Activated CD4-positive, alpha-beta T cell treated with anti-CD3 and anti-CD28 coated beads, Interleukin-2, amount 10 ng/mL, durations not matched to agents 24 days and 14 days (primary cell): Measurements from ENCODE around the gene CHRDL2. TPM values are rescaled to one million over a fixed set of nuclear protein-coding genes. Genes with fewer than 3 reads are reported as not detected.
"Not testable (repeated sequence)": the region's sequence is repeated elsewhere in the genome, so short reads cannot be mapped to it uniquely, and the experiment has no call there.

Experiments used
- DNase-seq: peaks from one replicate; pipeline ENCODE4 v3.0.0; 2022
- H3K27ac Mint-ChIP-seq: one replicate; pipeline ENCODE4 v1.8.0; 2022; ENCODE audit warnings: mild to moderate bottlenecking, mixed read lengths
- H3K27me3 Mint-ChIP-seq: one replicate; pipeline ENCODE4 v1.8.0; 2022; ENCODE audit warnings: mixed read lengths
- H3K36me3 Mint-ChIP-seq: one replicate; pipeline ENCODE4 v1.8.0; 2022; ENCODE audit warnings: low read depth, mild to moderate bottlenecking, mixed read lengths
- H3K4me1 Mint-ChIP-seq: one replicate; pipeline ENCODE4 v1.8.0; 2021; ENCODE audit warnings: mixed read lengths
- H3K4me3 Mint-ChIP-seq: one replicate; pipeline ENCODE4 v1.8.0; 2022; ENCODE audit warnings: mild to moderate bottlenecking, moderate library complexity, mixed read lengths
- H3K9me3 Mint-ChIP-seq: one replicate; pipeline ENCODE4 v1.8.0; 2021; ENCODE audit warnings: mixed read lengths
- intact Hi-C: fragments of 100-400 bp; cut with micrococcal nuclease; formaldehyde crosslinking; loops from one replicate; pipeline ENCODE4 v1.15.1; 2023
- total RNA-seq: library from RNA; stranded (reverse); gene quantifications from 2 replicates; pipeline ENCODE4 v1.2.3, GENCODE V29; 2022

The CHRDL2 gene
- total RNA-seq, 1 donor from 2014 or later, result not detected

DNA sequence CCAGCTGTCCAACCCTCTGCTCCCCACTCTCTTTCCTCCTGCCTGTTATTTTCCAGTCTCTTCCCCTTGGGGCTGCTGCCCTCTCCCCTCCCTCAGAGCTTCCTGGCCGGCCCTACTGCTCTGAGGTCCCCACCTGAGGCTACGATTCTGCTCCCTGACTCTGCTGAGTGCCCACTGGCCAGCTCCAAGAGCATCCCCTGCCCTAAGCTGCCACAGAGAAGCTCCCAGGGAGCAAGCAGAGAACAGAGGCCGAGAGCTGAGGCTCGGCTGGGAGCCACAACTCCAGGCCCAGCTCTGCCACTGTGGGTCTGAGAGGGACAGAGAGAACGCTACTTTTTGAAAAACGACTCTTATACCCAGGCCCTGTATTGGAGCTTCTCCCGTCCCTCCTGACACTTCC lies 61.1 kb downstream of the CHRDL2 start:
- Mint-ChIP-seq H3K4me3 (no peak overlapping the region), H3K4me1 (no peaks in the 10 kb centered on the region), H3K36me3 (no peaks in the 10 kb centered on the region), H3K9me3 (no peaks in the 10 kb centered on the region), H3K27me3 (no peaks in the 10 kb centered on the region), H3K27ac (no peak overlapping the region)
- no peak for DNase-seq
- intact Hi-C loops, result no loop called here

DNA sequence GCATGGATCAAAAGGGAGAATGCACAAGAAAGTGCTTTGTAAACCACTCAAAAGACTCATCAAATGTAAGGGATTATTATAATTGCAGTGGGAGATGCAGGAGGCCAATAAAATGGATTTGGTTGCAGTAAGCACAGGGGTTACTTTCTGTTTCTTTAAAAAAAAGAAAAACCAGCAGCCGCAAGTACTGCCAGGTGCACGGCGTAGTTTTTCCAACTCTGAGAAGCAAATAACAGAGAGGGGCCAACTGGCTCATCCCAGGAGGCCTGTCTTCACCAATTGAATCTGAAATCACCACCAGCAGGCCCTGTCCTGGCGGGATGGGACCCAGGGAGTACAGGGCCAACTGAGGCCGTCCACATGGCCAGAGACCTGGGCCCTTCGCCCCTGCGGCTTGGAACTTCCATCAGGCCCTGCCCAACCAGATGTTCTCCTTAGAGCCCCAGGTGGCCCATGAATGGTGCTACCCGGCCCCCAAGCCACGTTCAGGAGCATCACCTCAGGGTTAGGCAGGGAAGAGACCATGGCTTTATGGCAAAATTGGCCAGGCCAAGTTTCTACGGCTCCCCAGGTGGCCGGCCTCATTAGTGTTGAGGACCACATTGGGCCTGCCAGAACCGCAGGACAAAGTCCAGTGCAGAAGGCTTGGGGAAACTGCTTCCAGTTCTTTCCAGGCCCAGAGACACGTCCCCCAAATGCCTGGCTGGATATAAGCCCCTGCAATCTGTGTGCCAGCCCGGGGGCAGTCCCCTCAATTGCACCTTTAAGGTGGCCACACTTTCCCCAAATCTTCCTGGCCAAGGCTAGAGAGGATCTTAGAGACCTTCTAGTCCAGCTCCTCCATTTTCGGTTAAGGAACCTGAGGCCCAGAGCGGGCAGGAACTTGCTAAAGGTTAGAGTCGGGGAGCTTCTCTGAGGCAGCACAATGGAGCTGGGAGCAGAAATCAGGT lies 61.7 kb downstream of the CHRDL2 start:
- H3K36me3 Mint-ChIP-seq, result no peaks in the 10 kb centered on the region
- no peaks in the 10 kb centered on the region for H3K27me3 Mint-ChIP-seq
- intact Hi-C loops, result no loop called here

DNA sequence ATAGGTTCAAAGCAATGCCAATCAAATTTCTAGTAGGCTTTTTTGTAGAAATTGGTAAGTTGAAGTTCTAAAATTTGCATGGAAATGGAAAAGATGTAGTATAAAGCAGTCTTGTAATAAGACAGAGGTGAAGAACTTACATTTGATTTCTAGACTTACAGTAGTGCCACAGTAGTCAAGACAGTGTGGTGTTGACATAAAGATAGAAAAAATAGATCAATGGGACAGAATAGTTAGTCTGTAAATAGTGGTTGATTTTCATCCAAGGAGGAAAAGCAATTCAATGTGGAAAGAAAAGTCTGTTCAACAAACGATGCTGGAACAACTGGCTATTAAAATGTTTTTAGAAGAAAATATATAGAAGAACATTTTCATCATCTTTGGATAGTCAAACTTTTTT lies 67.9 kb downstream of the CHRDL2 start:
- no peak for DNase-seq
- Mint-ChIP-seq H3K4me3 (no peak overlapping the region), H3K27ac (no peak overlapping the region), H3K27me3 (no peaks in the 10 kb centered on the region), H3K9me3 (peaks cover 11% of the 10 kb centered on the region), H3K36me3 (peaks cover 26% of the 10 kb centered on the region), H3K4me1 (no peaks in the 10 kb centered on the region)
- intact Hi-C loops, result no loop called here

More for the DNA sequence above, 61.7 kb downstream of the CHRDL2 start:
- no peak overlapping the region for H3K4me3 Mint-ChIP-seq
- DNase-seq, result no peak
- H3K4me1 Mint-ChIP-seq, result no peaks in the 10 kb centered on the region
- H3K27ac Mint-ChIP-seq, result no peak overlapping the region
- H3K9me3 Mint-ChIP-seq, result no peaks in the 10 kb centered on the region

DNA sequence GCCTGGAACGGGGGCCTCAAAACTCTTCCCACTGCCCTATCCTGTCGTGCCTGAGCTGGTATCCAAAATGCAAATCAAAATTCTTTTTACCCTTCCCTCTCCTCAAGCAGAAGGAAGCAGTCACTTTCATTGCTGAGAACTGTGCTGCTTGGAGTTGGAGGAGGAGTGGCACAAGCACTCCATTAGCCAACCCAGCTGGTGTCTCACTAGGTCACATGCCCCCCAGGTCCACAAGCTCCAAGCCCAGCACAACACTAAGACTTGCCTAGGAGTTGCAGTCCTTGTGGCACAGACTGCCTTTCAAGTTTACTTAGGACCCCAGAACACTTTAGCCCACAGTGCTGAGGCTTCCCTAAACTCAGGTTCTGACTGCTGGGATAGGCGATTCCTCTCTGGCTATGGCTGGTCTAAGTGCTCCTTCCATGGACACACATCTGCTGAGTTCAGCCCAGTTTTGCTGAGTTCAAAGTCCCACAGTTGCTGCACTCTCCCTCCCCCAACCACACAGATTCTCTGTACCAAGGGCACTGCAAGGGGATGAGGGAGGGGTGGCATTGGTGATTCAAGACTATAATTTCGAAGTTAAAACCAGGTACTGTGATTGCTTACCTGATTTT lies 68.6 kb downstream of the CHRDL2 start:
- peaks cover 32% of the 10 kb centered on the region for H3K36me3 Mint-ChIP-seq
- no peak overlapping the region for H3K4me3 Mint-ChIP-seq
- H3K9me3 Mint-ChIP-seq, result peaks cover 11% of the 10 kb centered on the region
- DNase-seq, result no peak
- no peaks in the 10 kb centered on the region for H3K27me3 Mint-ChIP-seq
- no peak overlapping the region for H3K27ac Mint-ChIP-seq
- H3K4me1 Mint-ChIP-seq, result no peaks in the 10 kb centered on the region
- intact Hi-C loops, result no loop called here

DNA sequence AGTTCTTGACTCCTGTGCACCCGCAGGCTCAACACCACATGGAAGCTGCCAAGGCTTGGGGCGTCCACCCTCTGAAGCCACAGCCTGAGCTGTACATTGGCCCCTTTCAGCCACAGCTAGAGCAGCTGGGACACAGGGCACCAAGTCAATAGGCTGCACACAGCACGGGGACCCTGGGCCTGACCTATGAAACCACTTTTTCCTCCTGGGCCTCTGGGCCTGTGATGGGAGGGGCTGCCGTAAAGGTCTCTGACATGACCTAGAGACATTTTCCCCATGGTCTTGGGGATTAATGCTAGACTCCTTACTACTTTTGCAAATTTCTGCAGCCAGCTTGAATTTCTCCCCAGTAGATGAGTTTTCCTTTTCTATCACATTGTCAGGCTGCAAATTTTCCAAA lies 72.1 kb downstream of the CHRDL2 start:
- intact Hi-C loops, DNase-seq, H3K27ac Mint-ChIP-seq, H3K4me3 Mint-ChIP-seq, H3K27me3 Mint-ChIP-seq, H3K4me1 Mint-ChIP-seq: not testable (repeated sequence)
- Mint-ChIP-seq H3K9me3 (peaks cover 11% of the 10 kb centered on the region), H3K36me3 (peaks cover 38% of the 10 kb centered on the region)

DNA sequence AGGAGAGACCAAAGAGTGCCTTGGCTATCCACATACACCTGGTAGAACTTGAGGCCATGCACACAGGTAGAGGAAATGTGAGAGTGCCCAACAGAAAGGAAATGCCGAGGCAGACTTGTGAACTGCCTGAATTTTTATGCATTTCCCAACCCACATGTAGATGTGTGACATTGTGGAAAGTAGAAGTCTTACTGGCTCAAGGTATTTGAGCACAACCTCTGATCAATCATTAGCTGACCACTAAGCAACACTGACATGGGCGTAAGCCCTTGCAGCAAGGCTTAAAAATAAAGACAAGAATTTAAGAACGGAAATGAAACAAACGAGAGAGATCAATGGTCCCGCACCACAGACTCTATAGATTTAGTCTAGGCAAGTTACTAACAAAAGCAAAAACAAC lies 76.2 kb downstream of the CHRDL2 start:
- Mint-ChIP-seq H3K27ac (no peak overlapping the region), H3K36me3 (peaks cover 48% of the 10 kb centered on the region), H3K27me3 (no peaks in the 10 kb centered on the region), H3K4me1 (no peaks in the 10 kb centered on the region), H3K4me3 (no peak overlapping the region), H3K9me3 (peaks cover 12% of the 10 kb centered on the region)
- DNase-seq, result no peak
- intact Hi-C loops, result no loop called here

DNA sequence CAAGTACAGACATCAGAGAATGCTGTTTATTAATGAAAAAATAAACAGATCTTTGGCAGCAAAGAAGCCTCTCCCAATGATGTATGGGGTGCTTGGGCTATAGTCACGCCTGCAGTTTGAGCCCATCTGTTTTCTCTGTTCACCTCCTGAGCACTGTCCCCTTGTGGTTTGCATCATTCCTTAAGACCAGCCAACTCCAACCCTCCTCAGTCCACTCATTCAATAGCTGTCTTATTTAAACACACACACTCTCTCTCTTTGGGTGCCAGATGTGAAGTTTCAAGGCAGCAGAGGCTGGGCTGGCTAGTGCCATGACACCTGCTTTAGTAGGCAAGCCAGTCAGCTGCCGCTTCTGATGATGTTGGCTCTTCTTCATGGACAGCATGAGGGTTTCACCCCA lies 80.7 kb downstream of the CHRDL2 start:
- Mint-ChIP-seq H3K27ac (no peak overlapping the region), H3K27me3 (no peaks in the 10 kb centered on the region), H3K36me3 (peaks cover 37% of the 10 kb centered on the region), H3K4me1 (no peaks in the 10 kb centered on the region), H3K9me3 (peaks cover 8% of the 10 kb centered on the region), H3K4me3 (no peak overlapping the region)
- no peak for DNase-seq
- intact Hi-C loops, result no loop called here

DNA sequence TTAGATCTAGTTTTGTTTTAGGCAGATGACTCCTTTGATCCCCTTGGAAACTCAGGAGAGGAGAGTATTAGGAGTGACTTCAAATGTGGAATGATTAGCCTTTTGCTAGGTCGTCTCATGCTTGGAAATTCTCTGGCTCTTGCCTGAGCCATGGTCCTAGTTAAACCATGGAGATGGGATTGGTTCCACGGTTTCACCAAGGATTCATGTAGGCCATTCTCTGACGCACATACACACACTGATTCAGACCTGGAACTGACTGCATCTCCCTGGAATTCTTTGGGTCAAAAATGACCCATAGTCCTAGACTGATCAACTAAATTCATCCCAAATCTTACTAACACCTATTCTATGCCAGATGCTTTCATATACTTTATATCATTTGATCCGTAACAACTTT lies 82.3 kb downstream of the CHRDL2 start:
- H3K36me3 Mint-ChIP-seq, result peaks cover 37% of the 10 kb centered on the region
- no peak for DNase-seq
- intact Hi-C loops, result no loop called here

DNA sequence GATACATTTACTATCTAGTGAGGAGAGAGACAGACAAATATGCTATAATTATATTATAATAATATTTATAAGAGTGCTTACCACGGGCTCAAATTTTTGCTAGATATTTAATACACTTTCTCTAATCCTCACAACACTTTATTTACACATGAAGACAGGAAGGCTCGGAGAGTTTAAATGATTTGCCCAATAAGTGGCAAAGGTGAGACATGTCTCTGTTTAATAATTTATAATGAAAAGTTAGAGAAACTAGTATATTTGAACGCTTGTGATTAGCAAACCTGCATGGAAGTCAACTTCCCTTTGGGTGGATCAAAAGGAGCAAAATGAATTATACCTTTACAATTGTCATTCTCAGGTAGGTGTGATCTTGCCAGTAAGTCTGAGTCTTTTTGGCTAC lies 83.4 kb downstream of the CHRDL2 start:
- Mint-ChIP-seq H3K9me3 (no peaks in the 10 kb centered on the region), H3K4me3 (no peak overlapping the region), H3K4me1 (peaks cover 2% of the 10 kb centered on the region), H3K27me3 (no peaks in the 10 kb centered on the region), H3K27ac (no peak overlapping the region), H3K36me3 (peaks cover 38% of the 10 kb centered on the region)
- intact Hi-C loops, result no loop called here
- no peak for DNase-seq

More for the DNA sequence above, 82.3 kb downstream of the CHRDL2 start:
- H3K27me3 Mint-ChIP-seq, result no peaks in the 10 kb centered on the region
- H3K4me3 Mint-ChIP-seq, result no peak overlapping the region
- H3K27ac Mint-ChIP-seq, result no peak overlapping the region
- no peaks in the 10 kb centered on the region for H3K4me1 Mint-ChIP-seq
- H3K9me3 Mint-ChIP-seq, result peaks cover 6% of the 10 kb centered on the region

DNA sequence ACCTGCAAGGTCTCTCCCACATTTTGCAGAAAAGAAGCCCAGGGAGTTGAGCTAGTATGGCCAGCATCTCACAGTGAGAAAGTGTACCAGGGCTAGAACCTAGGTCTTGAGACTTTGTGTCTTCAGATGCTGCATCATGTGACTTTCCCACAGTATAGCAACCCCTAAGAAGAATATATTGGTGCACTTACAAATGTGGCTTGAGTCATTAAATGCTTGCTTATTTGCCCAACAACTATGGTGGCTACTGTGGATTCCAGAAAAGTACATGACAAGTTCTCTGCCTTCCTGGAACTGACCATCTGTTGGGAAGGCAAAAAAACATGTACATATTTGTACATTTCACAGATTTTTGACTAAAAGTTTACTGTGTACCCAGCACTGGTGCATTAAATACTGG lies 83.8 kb downstream of the CHRDL2 start:
- Mint-ChIP-seq H3K36me3 (peaks cover 38% of the 10 kb centered on the region), H3K27ac (no peak overlapping the region), H3K4me1 (peaks cover 2% of the 10 kb centered on the region), H3K27me3 (no peaks in the 10 kb centered on the region), H3K9me3 (no peaks in the 10 kb centered on the region), H3K4me3 (no peak overlapping the region)
- no peak for DNase-seq
- intact Hi-C loops, result no loop called here

DNA sequence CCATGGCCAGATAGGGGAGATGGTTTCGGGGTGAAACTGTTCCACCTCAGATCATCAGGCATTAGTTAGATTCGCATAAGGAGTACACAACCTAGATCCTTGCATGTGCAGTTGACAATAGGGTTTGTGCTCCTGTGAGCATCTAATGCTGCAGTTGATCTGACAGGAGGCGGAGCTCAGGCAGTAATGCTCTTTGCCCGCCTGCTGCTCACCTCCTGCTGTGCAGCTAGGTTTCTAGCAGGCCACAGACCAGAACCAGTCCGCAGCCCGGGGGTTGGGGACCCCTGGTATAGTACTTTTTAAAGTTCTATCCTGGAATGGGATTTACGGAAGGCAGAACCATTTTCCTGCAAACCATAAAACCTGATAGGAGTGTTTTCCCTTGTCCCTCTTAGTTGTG lies 84.3 kb downstream of the CHRDL2 start:
- peaks cover 39% of the 10 kb centered on the region for H3K36me3 Mint-ChIP-seq

More for the DNA sequence above, 84.3 kb downstream of the CHRDL2 start:
- Mint-ChIP-seq H3K27me3 (no peaks in the 10 kb centered on the region), H3K4me1 (peaks cover 2% of the 10 kb centered on the region), H3K27ac (no peak overlapping the region), H3K4me3 (no peak overlapping the region), H3K9me3 (no peaks in the 10 kb centered on the region)
- intact Hi-C loops, result no loop called here
- DNase-seq, result no peak

Other genes starting within 250 kb of the CHRDL2 start
- gene LIPT2, start 237.7 kb downstream of the CHRDL2 start, total RNA-seq, result 3.1 and 4.7 TPM in 2 replicates
- gene POLD3, start 138.8 kb downstream of the CHRDL2 start, total RNA-seq, result 53.5 and 53.6 TPM in 2 replicates
- gene RNF169, start 17.4 kb upstream of the CHRDL2 start, total RNA-seq, result 15.2 TPM in 2 replicates
- gene XRRA1, start 217.7 kb upstream of the CHRDL2 start, total RNA-seq, result 11.0 and 11.4 TPM in 2 replicates
- gene SPCS2, start 217.8 kb upstream of the CHRDL2 start, total RNA-seq, result 154 and 169 TPM in 2 replicates